Body of pancreas (tissue), 2 donors: ENCODE results near the gene AGR2. TPM values are rescaled to one million over a fixed set of nuclear protein-coding genes. Genes with fewer than 3 reads are reported as not detected.

Source experiments
- total RNA-seq, 2 donors: library from RNA; depleted of rRNA; stranded (reverse); fragments of >200 nt; gene quantifications; one replicate each; pipeline ENCODE4 v1.1.0, GENCODE V29; 2016

The AGR2 gene
- total RNA-seq, 2 donors from 2014 or later: 6.3 to 20.0 TPM

Other genes with a start within 250 kb of the AGR2 start
- gene ANKMY2, start 159.2 kb downstream of the AGR2 start, total RNA-seq: 10 to 100 TPM in 1 of 2 donors, 1 to 10 TPM in 1; 8.6 to 12.5 TPM
- gene BZW2, start 158.8 kb downstream of the AGR2 start, total RNA-seq: 10 to 100 TPM; 27.0 to 41.5 TPM
- 10 to 100 TPM; 24.7 to 50.8 TPM for gene TSPAN13, start 51.2 kb downstream of the AGR2 start, total RNA-seq
- gene AGR3, start 77.0 kb upstream of the AGR2 start, total RNA-seq: 10 to 100 TPM in 1 of 2 donors, not detected in 1; 13.2 TPM